ENCODE data around the gene HADH.
A peak's percentile ranks its signal among the peaks of the same experiment; 100 is the strongest.
"Not testable (repeated sequence)": the region's sequence is repeated elsewhere in the genome, so short reads cannot be mapped to it uniquely, and the experiment has no call there.

HADH gene

GRCh38 chr4:108045687-108046024 is 56.0 kb downstream of the HADH start:
- peak overlapping the region; percentile 70 for H3K27ac ChIP-seq
- H3K4me1 ChIP-seq: peaks cover 2% of the 10 kb centered on the region
- no peak overlapping the region for H3K4me3 ChIP-seq (ENCODE audit: low read depth, low read length)
- no peak for TF ChIP-seq CTCF (IDR thresholded peaks at IDR 0.05)
- no peak overlapping the region for H2AFZ ChIP-seq
- H3K4me2 ChIP-seq (ENCODE audit: low read length): no peak overlapping the region
- no peaks in the 10 kb centered on the region for H3K27me3 ChIP-seq (ENCODE audit: control insufficient read depth, insufficient read depth, low read length)
- no peaks in the 10 kb centered on the region for H3K36me3 ChIP-seq (ENCODE audit: control insufficient read depth, insufficient read depth, low read length)
- no peaks in the 10 kb centered on the region for H3K79me2 ChIP-seq
- no peak overlapping the region for H3K9ac ChIP-seq
- H3K9me3 ChIP-seq (ENCODE audit: control insufficient read depth, low read length): no peaks in the 10 kb centered on the region

GRCh38 chr4:108047199-108047598 is 57.5 kb downstream of the HADH start:
- Histone ChIP-seq H3K9me3 (ENCODE audit: control insufficient read depth, low read length) (no peaks in the 10 kb centered on the region), H3K9ac (no peak overlapping the region), H3K4me1 (peaks cover 2% of the 10 kb centered on the region), H3K27ac (no peak overlapping the region), H3K36me3 (ENCODE audit: control insufficient read depth, insufficient read depth, low read length) (no peaks in the 10 kb centered on the region), H3K27me3 (ENCODE audit: control insufficient read depth, insufficient read depth, low read length) (no peaks in the 10 kb centered on the region), H3K4me3 (ENCODE audit: low read depth, low read length) (no peak overlapping the region), H3K79me2 (no peaks in the 10 kb centered on the region), H3K4me2 (ENCODE audit: low read length) (no peak overlapping the region), H2AFZ (no peak overlapping the region)
- TF ChIP-seq CTCF (IDR thresholded peaks at IDR 0.05): no peak

GRCh38 chr4:108048157-108048556 is 58.5 kb downstream of the HADH start:
- no peak for TF ChIP-seq CTCF (IDR thresholded peaks at IDR 0.05)
- Histone ChIP-seq H3K4me2 (ENCODE audit: low read length) (no peak overlapping the region), H3K27me3 (ENCODE audit: control insufficient read depth, insufficient read depth, low read length) (no peaks in the 10 kb centered on the region), H3K9me3 (ENCODE audit: control insufficient read depth, low read length) (no peaks in the 10 kb centered on the region), H3K79me2 (no peaks in the 10 kb centered on the region), H3K4me1 (peaks cover 2% of the 10 kb centered on the region), H3K27ac (no peak overlapping the region), H3K9ac (no peak overlapping the region), H2AFZ (no peak overlapping the region), H3K4me3 (ENCODE audit: low read depth, low read length) (no peak overlapping the region), H3K36me3 (ENCODE audit: control insufficient read depth, insufficient read depth, low read length) (no peaks in the 10 kb centered on the region)

- no peak overlapping the region for H3K27ac ChIP-seq
- H3K36me3 ChIP-seq (ENCODE audit: control insufficient read depth, insufficient read depth, low read length): no peaks in the 10 kb centered on the region
- H3K9ac ChIP-seq: no peak overlapping the region
- H3K4me1 ChIP-seq: peaks cover 2% of the 10 kb centered on the region
- no peak overlapping the region for H3K4me3 ChIP-seq (ENCODE audit: low read depth, low read length)
- H3K4me2 ChIP-seq (ENCODE audit: low read length): no peak overlapping the region
- H2AFZ ChIP-seq: no peak overlapping the region
- H3K27me3 ChIP-seq (ENCODE audit: control insufficient read depth, insufficient read depth, low read length): no peaks in the 10 kb centered on the region
- H3K9me3 ChIP-seq (ENCODE audit: control insufficient read depth, low read length): no peaks in the 10 kb centered on the region
- TF ChIP-seq CTCF (IDR thresholded peaks at IDR 0.05): no peak
- no peaks in the 10 kb centered on the region for H3K79me2 ChIP-seq
These were observed 59.3 kb downstream of the HADH start for GRCh38 chr4:108048997-108049396.

- peaks cover 1% of the 10 kb centered on the region for H3K4me1 ChIP-seq
- no peaks in the 10 kb centered on the region for H3K36me3 ChIP-seq (ENCODE audit: control insufficient read depth, insufficient read depth, low read length)
- no peak overlapping the region for H3K4me3 ChIP-seq (ENCODE audit: low read depth, low read length)
- H2AFZ ChIP-seq: no peak overlapping the region
- H3K27ac ChIP-seq: no peak overlapping the region
- H3K79me2 ChIP-seq: no peaks in the 10 kb centered on the region
- H3K9ac ChIP-seq: no peak overlapping the region
- no peak for TF ChIP-seq CTCF (IDR thresholded peaks at IDR 0.05)
- H3K4me2 ChIP-seq (ENCODE audit: low read length): no peak overlapping the region
- H3K27me3 ChIP-seq (ENCODE audit: control insufficient read depth, insufficient read depth, low read length): no peaks in the 10 kb centered on the region
- H3K9me3 ChIP-seq (ENCODE audit: control insufficient read depth, low read length): no peaks in the 10 kb centered on the region
These were observed 59.7 kb downstream of the HADH start for GRCh38 chr4:108049406-108049805.

GRCh38 chr4:108050166-108051111 is 60.8 kb downstream of the HADH start:
- H3K27ac ChIP-seq; H3K9ac ChIP-seq; H3K4me1 ChIP-seq; H3K4me2 ChIP-seq (ENCODE audit: low read length); H3K4me3 ChIP-seq (ENCODE audit: low read depth, low read length); H2AFZ ChIP-seq; H3K79me2 ChIP-seq; H3K36me3 ChIP-seq (ENCODE audit: control insufficient read depth, insufficient read depth, low read length); H3K9me3 ChIP-seq (ENCODE audit: control insufficient read depth, low read length); H3K27me3 ChIP-seq (ENCODE audit: control insufficient read depth, insufficient read depth, low read length): not testable (repeated sequence)
